ENCODE data around the gene PSME3IP1. TPM values are rescaled to one million over a fixed set of nuclear protein-coding genes. Genes with fewer than 3 reads are reported as not detected.

PSME3IP1 gene
- total RNA-seq, 1 donor from 2014 or later, result 83.1 TPM

DNA sequence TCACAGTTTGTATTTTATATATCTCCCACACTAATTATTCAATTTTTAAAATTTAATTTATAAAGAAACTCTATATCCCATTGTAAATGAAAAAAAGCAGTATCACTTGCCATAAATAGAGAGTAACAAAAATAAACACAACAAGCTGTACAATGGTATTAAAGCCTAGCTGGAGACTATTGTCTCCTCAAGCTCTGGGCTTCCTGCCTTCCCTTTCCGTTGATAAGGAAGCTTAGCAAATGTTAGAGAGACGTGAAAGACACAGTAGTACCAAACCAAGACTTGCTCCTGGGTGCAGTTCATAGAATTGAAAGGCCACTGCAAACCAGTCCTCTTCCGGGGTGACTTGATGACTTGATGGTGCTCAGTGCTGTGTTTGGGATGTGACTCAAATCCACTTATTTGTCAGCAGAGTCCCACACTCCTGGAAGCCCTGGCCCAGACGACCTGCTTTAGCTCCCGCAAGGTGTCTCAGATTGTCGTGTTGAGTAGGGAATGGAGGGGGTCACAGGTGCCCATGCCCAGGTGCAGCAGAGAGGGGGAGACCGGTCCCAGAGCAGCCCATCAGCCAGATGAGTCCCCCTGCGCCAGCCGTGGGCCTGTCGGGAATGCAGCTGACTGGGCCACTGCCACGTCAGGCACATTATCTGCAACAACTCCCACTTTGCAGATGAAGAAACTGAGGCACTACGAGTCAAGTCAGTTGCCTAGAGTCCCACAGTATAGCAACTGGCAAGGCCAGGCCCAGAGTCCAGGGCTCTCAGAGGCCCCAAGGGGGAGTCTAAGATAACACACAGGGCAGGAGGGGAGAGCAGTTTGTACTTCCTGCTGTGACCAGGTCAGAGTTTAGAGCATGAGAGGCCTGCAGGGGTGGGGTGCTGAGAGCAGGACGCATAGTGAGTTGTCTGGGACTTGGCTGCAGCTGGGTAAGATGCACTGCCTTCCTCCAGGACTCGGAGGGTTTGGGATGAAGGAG, 40.5 kb downstream of the PSME3IP1 start:
- peaks cover 33% of the 10 kb centered on the region for H3K4me1 Mint-ChIP-seq (ENCODE audit: unreplicated experiment)
- H3K4me3 Mint-ChIP-seq (ENCODE audit: unreplicated experiment), result no peak overlapping the region
- TF ChIP-seq, protein P1, sequence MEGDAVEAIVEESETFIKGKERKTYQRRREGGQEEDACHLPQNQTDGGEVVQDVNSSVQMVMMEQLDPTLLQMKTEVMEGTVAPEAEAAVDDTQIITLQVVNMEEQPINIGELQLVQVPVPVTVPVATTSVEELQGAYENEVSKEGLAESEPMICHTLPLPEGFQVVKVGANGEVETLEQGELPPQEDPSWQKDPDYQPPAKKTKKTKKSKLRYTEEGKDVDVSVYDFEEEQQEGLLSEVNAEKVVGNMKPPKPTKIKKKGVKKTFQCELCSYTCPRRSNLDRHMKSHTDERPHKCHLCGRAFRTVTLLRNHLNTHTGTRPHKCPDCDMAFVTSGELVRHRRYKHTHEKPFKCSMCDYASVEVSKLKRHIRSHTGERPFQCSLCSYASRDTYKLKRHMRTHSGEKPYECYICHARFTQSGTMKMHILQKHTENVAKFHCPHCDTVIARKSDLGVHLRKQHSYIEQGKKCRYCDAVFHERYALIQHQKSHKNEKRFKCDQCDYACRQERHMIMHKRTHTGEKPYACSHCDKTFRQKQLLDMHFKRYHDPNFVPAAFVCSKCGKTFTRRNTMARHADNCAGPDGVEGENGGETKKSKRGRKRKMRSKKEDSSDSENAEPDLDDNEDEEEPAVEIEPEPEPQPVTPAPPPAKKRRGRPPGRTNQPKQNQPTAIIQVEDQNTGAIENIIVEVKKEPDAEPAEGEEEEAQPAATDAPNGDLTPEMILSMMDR (IDR thresholded peaks at IDR 0.05), result no peak
- DNase-seq (ENCODE audit: extremely low spot score, unreplicated experiment), result no peak
- no peaks in the 10 kb centered on the region for H3K27me3 Mint-ChIP-seq (ENCODE audit: unreplicated experiment)
- H3K36me3 Mint-ChIP-seq (ENCODE audit: unreplicated experiment), result peaks cover 3% of the 10 kb centered on the region
- H3K27ac Mint-ChIP-seq (ENCODE audit: unreplicated experiment), result no peak overlapping the region
- no peaks in the 10 kb centered on the region for H3K9me3 Mint-ChIP-seq (ENCODE audit: unreplicated experiment)

DNA sequence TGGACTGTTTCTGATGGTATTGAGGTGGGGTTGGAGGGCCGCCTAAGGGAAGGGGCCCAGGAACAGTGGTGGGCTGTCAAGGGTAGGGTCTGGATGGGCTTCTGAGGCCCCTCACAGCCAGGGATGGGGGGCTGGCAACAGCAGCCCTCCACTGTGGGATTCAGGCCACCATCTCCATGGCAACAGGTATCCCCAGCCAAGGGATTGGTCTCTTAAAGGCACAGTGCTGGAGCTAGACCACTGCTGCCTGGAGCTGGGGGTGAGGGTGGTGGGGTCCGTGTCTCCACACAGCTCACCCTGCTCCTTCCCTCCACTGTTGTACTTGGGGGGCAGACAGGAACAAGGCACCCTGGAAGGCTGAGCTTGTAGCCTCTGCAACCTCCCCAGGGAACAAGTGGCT, 41.8 kb downstream of the PSME3IP1 start:
- no peak for DNase-seq (ENCODE audit: extremely low spot score, unreplicated experiment)
- TF ChIP-seq, protein P1 (IDR thresholded peaks at IDR 0.05), result no peak
- no peak overlapping the region for H3K27ac Mint-ChIP-seq (ENCODE audit: unreplicated experiment)
- no peak overlapping the region for H3K4me3 Mint-ChIP-seq (ENCODE audit: unreplicated experiment)
- H3K9me3 Mint-ChIP-seq (ENCODE audit: unreplicated experiment), result no peaks in the 10 kb centered on the region
- H3K27me3 Mint-ChIP-seq (ENCODE audit: unreplicated experiment), result no peaks in the 10 kb centered on the region
- H3K4me1 Mint-ChIP-seq (ENCODE audit: unreplicated experiment), result peaks cover 45% of the 10 kb centered on the region
- H3K36me3 Mint-ChIP-seq (ENCODE audit: unreplicated experiment), result peaks cover 3% of the 10 kb centered on the region

GRCh38 chr16:57143149-57143921, 42.5 kb downstream of the PSME3IP1 start:
- Mint-ChIP-seq H3K4me3 (ENCODE audit: unreplicated experiment) (no peak overlapping the region), H3K36me3 (ENCODE audit: unreplicated experiment) (no peaks in the 10 kb centered on the region), H3K9me3 (ENCODE audit: unreplicated experiment) (no peaks in the 10 kb centered on the region), H3K4me1 (ENCODE audit: unreplicated experiment) (peaks cover 44% of the 10 kb centered on the region), H3K27ac (ENCODE audit: unreplicated experiment) (no peak overlapping the region), H3K27me3 (ENCODE audit: unreplicated experiment) (no peaks in the 10 kb centered on the region)
- TF ChIP-seq, protein P1 (IDR thresholded peaks at IDR 0.05), result no peak
- DNase-seq (ENCODE audit: extremely low spot score, unreplicated experiment), result no peak

- peak overlapping the region; percentile 8 for H3K4me3 Mint-ChIP-seq (ENCODE audit: unreplicated experiment)
- no peaks in the 10 kb centered on the region for H3K36me3 Mint-ChIP-seq (ENCODE audit: unreplicated experiment)
- H3K9me3 Mint-ChIP-seq (ENCODE audit: unreplicated experiment), result no peaks in the 10 kb centered on the region
- TF ChIP-seq, protein P1 (IDR thresholded peaks at IDR 0.05), result no peak
- peaks cover 34% of the 10 kb centered on the region for H3K4me1 Mint-ChIP-seq (ENCODE audit: unreplicated experiment)
- no peak overlapping the region for H3K27ac Mint-ChIP-seq (ENCODE audit: unreplicated experiment)
- H3K27me3 Mint-ChIP-seq (ENCODE audit: unreplicated experiment), result no peaks in the 10 kb centered on the region
- DNase-seq (ENCODE audit: extremely low spot score, unreplicated experiment), result no peak
Observed at GRCh38 chr16:57141822-57142631, 43.8 kb downstream of the PSME3IP1 start.
